Loucy (cell line): ENCODE results near the gene LRRC55.

Source experiments
- CTCF ChIP-seq: fragments of 200-600 bp; sonication (generic); conservative IDR thresholded peaks from 2 replicates; pipeline ENCODE4 v1.5.1; 2014; ENCODE audit warnings: mild to moderate bottlenecking, antibody characterized with exemption, low read length
- EZH2phosphoT487 ChIP-seq: fragments of 200-600 bp; IDR thresholded peaks from 2 replicates; pipeline ENCODE4 v1.6.1; 2018; ENCODE audit warnings: antibody characterized with exemption, mild to moderate bottlenecking, moderate library complexity, borderline replicate concordance

DNA sequence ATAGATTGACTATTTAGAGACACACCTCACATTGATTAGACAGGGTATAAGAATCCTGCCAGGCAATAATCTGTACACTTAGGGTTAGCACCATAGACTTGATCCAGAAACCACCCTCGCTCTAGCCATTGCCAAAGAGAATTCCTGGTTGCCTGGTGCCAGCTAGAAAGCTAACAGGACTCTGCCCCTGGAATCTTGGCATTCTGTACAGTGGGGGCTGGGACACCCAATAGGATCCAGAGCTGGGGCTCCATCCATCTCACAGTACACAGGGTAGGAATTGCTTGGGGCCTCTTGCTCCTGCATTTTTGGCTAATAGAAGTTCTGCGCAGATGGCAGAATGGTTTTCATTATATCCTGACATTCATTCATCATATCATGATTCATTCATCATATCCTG is 58.3 kb downstream of the LRRC55 start:
- TF ChIP-seq CTCF (no peak), EZH2phosphoT487 (no peak)
